OCI-LY3 (cell line): ENCODE results near the gene RHCG.

Experiments
- H2AFZ ChIP-seq: fragments of 200-600, 300-600 bp; shearing (Covaris generic); 2 replicates; pipeline ENCODE4 v1.6.0; 2014; ENCODE audit warnings: antibody characterized with exemption, low read depth, low read length
- H3K27ac ChIP-seq: fragments of 200-600, 300-600 bp; sonication (generic); 2 replicates; pipeline ENCODE4 v1.5.1; 2014; ENCODE audit warnings: mild to moderate bottlenecking, low read length, moderate library complexity, mixed read lengths
- H3K27me3 ChIP-seq: fragments of 200-600, 300-600 bp; sonication (generic); 2 replicates; pipeline ENCODE4 v1.6.1; 2014; ENCODE audit warnings: low read depth, low read length, mixed read lengths
- H3K36me3 ChIP-seq: fragments of 200-600, 300-600 bp; sonication (generic); replicated peaks from 2 replicates; pipeline ENCODE3; 2014; ENCODE audit warnings: low read depth, low read length, mixed read lengths
- H3K4me1 ChIP-seq: fragments of 300-600, 200-600 bp; sonication (generic); 2 replicates; pipeline ENCODE4 v1.6.1; 2014; ENCODE audit warnings: low read length, mixed read lengths
- H3K4me2 ChIP-seq: fragments of 200-600, 300-600 bp; sonication (generic); 2 replicates; pipeline ENCODE4 v1.6.1; 2014; ENCODE audit warnings: low read length, mixed read lengths
- H3K4me3 ChIP-seq: fragments of 300-600, 200-600 bp; sonication (generic); 2 replicates; pipeline ENCODE4 v1.5.1; 2014; ENCODE audit warnings: antibody characterized with exemption, mild to moderate bottlenecking, low read length, moderate library complexity
- H3K79me2 ChIP-seq: fragments of 300-600, 200-600 bp; shearing (Covaris generic); 2 replicates; pipeline ENCODE4 v1.6.1; 2014; ENCODE audit warnings: mild to moderate bottlenecking, low read length, mixed read lengths
- H3K9ac ChIP-seq: fragments of 300-600, 200-600 bp; shearing (Covaris generic); 2 replicates; pipeline ENCODE4 v1.6.0; 2014; ENCODE audit warnings: mild to moderate bottlenecking, low read length, moderate library complexity
- H3K9me3 ChIP-seq: fragments of 200-600, 300-600 bp; shearing (Covaris generic); 2 replicates; pipeline ENCODE4 v1.6.1; 2014; ENCODE audit warnings: low read length, mixed read lengths; ENCODE audit not compliant: insufficient read depth
- H4K20me1 ChIP-seq: fragments of 200-600, 300-600 bp; sonication (generic); 2 replicates; pipeline ENCODE4 v1.6.1; 2016; ENCODE audit warnings: low read length, mixed read lengths; ENCODE audit not compliant: insufficient read depth
- EZH2phosphoT487 ChIP-seq: fragments of 200-600 bp; shearing (Covaris generic); IDR thresholded peaks from 2 replicates; pipeline ENCODE4 v1.6.1; 2018; ENCODE audit warnings: antibody characterized with exemption, mixed run types, low read depth
- TF ChIP-seq, protein P1 (sequence below): fragments of 200-600, 300-600 bp; sonication (generic); IDR thresholded peaks from 2 replicates; pipeline ENCODE4 v1.5.1; 2014; ENCODE audit warnings: antibody characterized with exemption, low read length, low read depth

RHCG gene

DNA sequence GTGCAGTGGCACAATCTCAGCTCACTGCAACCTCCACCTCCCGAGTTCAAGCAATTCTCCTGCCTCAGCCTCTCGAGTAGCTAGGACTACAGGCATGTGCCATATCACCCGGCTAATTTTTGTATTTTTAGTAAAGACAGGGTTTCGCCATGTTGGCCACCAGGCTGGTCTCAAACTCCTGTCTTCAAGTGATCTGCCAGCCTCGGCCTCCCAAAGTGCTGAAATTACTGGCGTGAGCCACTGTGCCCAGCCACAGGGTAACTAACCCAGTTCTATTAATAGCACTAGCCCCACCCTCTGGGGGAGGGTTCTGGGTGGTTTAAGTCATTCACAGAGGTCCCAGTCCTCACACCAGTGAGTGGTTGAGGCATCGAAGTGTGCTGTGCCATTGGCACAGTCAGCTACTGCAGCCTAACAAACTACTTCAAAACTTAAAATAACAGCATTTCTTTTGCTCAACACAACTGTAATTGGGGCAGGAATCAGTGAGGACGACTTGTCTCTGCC is 44.0 kb downstream of the RHCG start:
- H4K20me1 ChIP-seq: no peaks in the 10 kb centered on the region
- H3K36me3 ChIP-seq: no peaks in the 10 kb centered on the region
- H3K4me2 ChIP-seq: no peak overlapping the region
- no peaks in the 10 kb centered on the region for H3K27me3 ChIP-seq
- no peaks in the 10 kb centered on the region for H3K4me1 ChIP-seq
- H3K9ac ChIP-seq: no peak overlapping the region
- TF ChIP-seq, protein P1, sequence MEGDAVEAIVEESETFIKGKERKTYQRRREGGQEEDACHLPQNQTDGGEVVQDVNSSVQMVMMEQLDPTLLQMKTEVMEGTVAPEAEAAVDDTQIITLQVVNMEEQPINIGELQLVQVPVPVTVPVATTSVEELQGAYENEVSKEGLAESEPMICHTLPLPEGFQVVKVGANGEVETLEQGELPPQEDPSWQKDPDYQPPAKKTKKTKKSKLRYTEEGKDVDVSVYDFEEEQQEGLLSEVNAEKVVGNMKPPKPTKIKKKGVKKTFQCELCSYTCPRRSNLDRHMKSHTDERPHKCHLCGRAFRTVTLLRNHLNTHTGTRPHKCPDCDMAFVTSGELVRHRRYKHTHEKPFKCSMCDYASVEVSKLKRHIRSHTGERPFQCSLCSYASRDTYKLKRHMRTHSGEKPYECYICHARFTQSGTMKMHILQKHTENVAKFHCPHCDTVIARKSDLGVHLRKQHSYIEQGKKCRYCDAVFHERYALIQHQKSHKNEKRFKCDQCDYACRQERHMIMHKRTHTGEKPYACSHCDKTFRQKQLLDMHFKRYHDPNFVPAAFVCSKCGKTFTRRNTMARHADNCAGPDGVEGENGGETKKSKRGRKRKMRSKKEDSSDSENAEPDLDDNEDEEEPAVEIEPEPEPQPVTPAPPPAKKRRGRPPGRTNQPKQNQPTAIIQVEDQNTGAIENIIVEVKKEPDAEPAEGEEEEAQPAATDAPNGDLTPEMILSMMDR: no peak
- no peak for TF ChIP-seq EZH2phosphoT487
- H3K4me3 ChIP-seq: no peak overlapping the region
- no peak overlapping the region for H3K27ac ChIP-seq
- H3K79me2 ChIP-seq: no peaks in the 10 kb centered on the region
- no peak overlapping the region for H2AFZ ChIP-seq
- H3K9me3 ChIP-seq: no peaks in the 10 kb centered on the region

DNA sequence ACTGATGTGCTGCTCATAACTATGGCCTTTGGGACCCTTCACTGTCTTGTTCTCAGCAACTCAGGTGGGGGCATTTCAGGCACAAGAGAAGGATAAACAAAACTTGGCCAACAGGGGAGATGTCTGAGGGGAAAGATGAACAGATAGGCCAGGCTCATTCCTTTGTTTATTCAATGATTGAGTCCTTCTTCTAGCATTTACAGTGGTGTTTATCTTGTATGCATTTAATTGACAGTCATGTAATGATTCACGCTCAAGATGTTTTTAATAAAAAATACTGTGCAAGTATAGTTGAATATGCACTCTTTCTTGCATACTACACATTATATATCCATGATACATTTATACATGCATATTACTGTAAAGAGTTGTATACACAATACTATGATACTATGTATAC is 44.5 kb downstream of the RHCG start:
- H3K4me1 ChIP-seq: no peaks in the 10 kb centered on the region
- no peak overlapping the region for H3K9ac ChIP-seq
- no peaks in the 10 kb centered on the region for H3K9me3 ChIP-seq
- H4K20me1 ChIP-seq: no peaks in the 10 kb centered on the region
- H2AFZ ChIP-seq: no peak overlapping the region
- H3K36me3 ChIP-seq: no peaks in the 10 kb centered on the region
- TF ChIP-seq, protein P1: no peak
- no peak for TF ChIP-seq EZH2phosphoT487
- H3K79me2 ChIP-seq: no peaks in the 10 kb centered on the region
- no peak overlapping the region for H3K4me3 ChIP-seq
- H3K27me3 ChIP-seq: no peaks in the 10 kb centered on the region
- H3K4me2 ChIP-seq: no peak overlapping the region
- H3K27ac ChIP-seq: no peak overlapping the region

GRCh38 chr15:89450076-89451006 is 46.0 kb downstream of the RHCG start:
- Histone ChIP-seq H3K27ac (no peak overlapping the region), H3K4me3 (no peak overlapping the region)
- TF ChIP-seq, protein P1: no peak
- TF ChIP-seq EZH2phosphoT487: no peak

DNA sequence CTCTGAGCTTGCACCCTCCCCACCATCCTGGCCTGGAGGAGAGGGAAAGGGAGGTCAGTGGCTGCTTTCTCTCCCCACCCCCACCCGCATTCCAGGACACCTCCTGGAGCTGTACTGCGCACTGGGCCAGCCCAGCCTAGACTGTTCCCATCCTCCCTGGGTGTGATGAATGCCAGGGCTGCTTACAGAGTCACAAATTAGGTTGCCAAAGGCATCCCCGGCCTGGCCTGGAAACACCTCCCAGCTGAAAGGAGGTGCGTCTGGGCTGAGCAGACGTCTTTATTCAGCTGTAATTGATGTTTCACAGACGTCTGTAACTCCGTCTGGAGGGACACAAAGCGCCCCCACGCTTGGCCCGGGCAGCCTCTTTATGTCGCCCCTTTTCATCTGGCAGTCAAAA is 47.6 kb downstream of the RHCG start:
- no peak overlapping the region for H2AFZ ChIP-seq
- no peak for TF ChIP-seq EZH2phosphoT487
- TF ChIP-seq, protein P1: no peak
- no peak overlapping the region for H3K4me3 ChIP-seq
- no peaks in the 10 kb centered on the region for H4K20me1 ChIP-seq
- no peaks in the 10 kb centered on the region for H3K27me3 ChIP-seq
- no peaks in the 10 kb centered on the region for H3K9me3 ChIP-seq
- no peaks in the 10 kb centered on the region for H3K79me2 ChIP-seq
- no peak overlapping the region for H3K9ac ChIP-seq
- H3K27ac ChIP-seq: no peak overlapping the region
- H3K4me1 ChIP-seq: no peaks in the 10 kb centered on the region
- H3K36me3 ChIP-seq: no peaks in the 10 kb centered on the region
- no peak overlapping the region for H3K4me2 ChIP-seq

More at GRCh38 chr15:89450076-89451006, 46.0 kb downstream of the RHCG start:
- no peak overlapping the region for H2AFZ ChIP-seq
- H3K4me1 ChIP-seq: no peaks in the 10 kb centered on the region
- H3K36me3 ChIP-seq: no peaks in the 10 kb centered on the region
- H3K9ac ChIP-seq: no peak overlapping the region
- no peaks in the 10 kb centered on the region for H3K27me3 ChIP-seq
- H3K4me2 ChIP-seq: no peak overlapping the region
- H3K79me2 ChIP-seq: no peaks in the 10 kb centered on the region
- no peaks in the 10 kb centered on the region for H3K9me3 ChIP-seq
- no peaks in the 10 kb centered on the region for H4K20me1 ChIP-seq
